ENCODE data around the gene KRT5.

KRT5 gene

DNA sequence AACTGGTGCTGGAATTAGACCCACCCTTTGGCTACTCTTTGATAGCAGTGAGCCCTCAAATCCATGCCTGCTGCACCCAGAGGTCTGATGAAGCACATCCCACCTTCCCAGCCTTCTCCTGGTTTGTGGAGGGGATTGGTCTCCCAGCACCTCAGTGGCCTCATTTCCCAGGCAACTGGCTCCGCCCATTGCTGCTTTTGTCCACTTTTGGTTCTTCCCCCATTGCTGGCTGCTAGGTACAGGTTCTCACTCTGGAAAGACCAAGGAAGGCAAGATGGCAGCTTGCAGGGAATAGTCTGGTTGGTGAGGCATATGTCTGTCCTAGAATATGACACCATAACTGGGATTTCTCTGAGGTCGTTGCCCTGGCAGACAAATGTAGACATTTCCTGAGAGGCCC lies 10.2 kb upstream of the KRT5 start:
- H3K27me3 Mint-ChIP-seq (ENCODE audit: low read depth): peaks cover 10% of the 10 kb centered on the region
- H3K4me3 Mint-ChIP-seq: no peak overlapping the region
- no peaks in the 10 kb centered on the region for H3K4me1 Mint-ChIP-seq
- TF ChIP-seq, protein P1, sequence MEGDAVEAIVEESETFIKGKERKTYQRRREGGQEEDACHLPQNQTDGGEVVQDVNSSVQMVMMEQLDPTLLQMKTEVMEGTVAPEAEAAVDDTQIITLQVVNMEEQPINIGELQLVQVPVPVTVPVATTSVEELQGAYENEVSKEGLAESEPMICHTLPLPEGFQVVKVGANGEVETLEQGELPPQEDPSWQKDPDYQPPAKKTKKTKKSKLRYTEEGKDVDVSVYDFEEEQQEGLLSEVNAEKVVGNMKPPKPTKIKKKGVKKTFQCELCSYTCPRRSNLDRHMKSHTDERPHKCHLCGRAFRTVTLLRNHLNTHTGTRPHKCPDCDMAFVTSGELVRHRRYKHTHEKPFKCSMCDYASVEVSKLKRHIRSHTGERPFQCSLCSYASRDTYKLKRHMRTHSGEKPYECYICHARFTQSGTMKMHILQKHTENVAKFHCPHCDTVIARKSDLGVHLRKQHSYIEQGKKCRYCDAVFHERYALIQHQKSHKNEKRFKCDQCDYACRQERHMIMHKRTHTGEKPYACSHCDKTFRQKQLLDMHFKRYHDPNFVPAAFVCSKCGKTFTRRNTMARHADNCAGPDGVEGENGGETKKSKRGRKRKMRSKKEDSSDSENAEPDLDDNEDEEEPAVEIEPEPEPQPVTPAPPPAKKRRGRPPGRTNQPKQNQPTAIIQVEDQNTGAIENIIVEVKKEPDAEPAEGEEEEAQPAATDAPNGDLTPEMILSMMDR (IDR thresholded peaks at IDR 0.05; ENCODE audit: unreplicated experiment in 3 of 3): no peak
- H3K27ac Mint-ChIP-seq: no peak overlapping the region
- H3K36me3 Mint-ChIP-seq (ENCODE audit: low read depth): no peaks in the 10 kb centered on the region
- H3K9me3 Mint-ChIP-seq: no peaks in the 10 kb centered on the region

DNA sequence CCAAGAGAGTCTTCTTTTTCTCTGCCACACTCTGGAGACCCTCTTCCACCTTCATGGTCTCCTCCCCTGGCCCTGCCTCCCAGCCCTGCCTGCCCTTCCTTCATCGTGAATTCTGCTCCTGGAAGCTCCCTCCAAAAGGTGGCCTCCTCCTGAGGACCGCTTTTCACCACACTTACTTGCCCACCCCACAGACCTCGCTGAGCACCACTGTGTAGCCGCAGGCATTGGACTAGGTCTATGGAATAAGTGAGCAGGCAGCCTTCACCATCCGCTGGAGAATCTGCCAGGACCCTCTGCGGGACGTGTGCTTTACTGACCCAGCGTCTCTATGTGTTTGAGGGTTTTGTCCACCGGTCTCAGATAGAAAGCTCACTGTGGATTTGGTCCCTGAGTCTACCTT lies 9.7 kb upstream of the KRT5 start:
- TF ChIP-seq, protein P1 (IDR thresholded peaks at IDR 0.05; ENCODE audit: unreplicated experiment in 3 of 3): no peak
- Mint-ChIP-seq H3K4me3 (no peak overlapping the region), H3K27ac (no peak overlapping the region), H3K9me3 (no peaks in the 10 kb centered on the region), H3K27me3 (ENCODE audit: low read depth) (peaks cover 10% of the 10 kb centered on the region), H3K36me3 (ENCODE audit: low read depth) (no peaks in the 10 kb centered on the region), H3K4me1 (no peaks in the 10 kb centered on the region)

DNA sequence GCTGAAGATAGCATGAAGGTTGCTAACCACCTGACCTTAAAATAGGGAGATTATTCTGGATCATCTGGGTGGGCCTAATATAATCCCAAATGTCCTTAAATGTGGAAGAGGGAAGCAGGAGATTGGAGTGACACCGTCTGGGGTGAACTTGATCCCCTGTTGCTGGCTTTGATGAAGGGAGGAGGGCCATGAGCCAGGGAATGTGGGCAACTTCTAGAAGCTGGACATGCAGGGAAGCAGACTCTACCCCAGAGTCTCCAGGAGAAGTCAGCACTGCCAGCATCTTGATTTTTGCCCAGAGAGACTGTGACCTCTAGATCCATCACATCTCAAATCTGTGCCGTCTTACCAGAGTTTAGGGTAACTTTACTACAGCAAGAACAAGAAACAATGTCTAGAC lies 9.2 kb upstream of the KRT5 start:
- H3K27ac Mint-ChIP-seq: no peak overlapping the region
- TF ChIP-seq, protein P1 (IDR thresholded peaks at IDR 0.05; ENCODE audit: unreplicated experiment in 3 of 3): no peak
- no peaks in the 10 kb centered on the region for H3K9me3 Mint-ChIP-seq
- H3K27me3 Mint-ChIP-seq (ENCODE audit: low read depth): peaks cover 10% of the 10 kb centered on the region
- H3K4me3 Mint-ChIP-seq: no peak overlapping the region
- H3K36me3 Mint-ChIP-seq (ENCODE audit: low read depth): no peaks in the 10 kb centered on the region
- no peaks in the 10 kb centered on the region for H3K4me1 Mint-ChIP-seq

DNA sequence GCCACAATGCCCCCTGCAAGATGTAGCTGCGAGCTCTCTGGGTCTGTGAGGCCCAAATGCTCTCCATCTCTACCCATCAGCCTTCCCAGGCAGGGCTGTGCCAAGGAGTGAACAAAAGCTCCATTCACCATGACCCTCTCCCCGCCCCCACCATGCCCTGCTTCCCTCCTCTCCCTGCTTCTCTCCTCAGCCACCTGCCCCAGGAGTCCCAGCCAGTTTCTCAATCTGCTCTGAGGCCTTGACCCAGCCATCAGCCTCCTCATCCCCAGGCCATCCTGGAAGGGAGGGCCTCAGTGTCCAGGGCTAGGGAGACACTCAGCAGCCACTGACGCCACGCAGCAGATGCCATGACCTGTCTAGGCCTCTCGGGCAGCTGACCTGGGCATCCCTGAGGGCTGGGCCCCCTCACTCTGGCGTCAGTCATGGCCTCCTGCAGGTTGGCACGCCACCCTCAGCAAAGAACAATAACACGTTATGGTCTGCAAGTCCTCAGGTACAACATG lies 8.5 kb upstream of the KRT5 start:
- Mint-ChIP-seq H3K27me3 (ENCODE audit: low read depth) (peaks cover 10% of the 10 kb centered on the region), H3K9me3 (no peaks in the 10 kb centered on the region), H3K4me1 (no peaks in the 10 kb centered on the region), H3K27ac (no peak overlapping the region), H3K4me3 (no peak overlapping the region), H3K36me3 (ENCODE audit: low read depth) (no peaks in the 10 kb centered on the region)
- TF ChIP-seq, protein P1 (IDR thresholded peaks at IDR 0.05; ENCODE audit: unreplicated experiment in 3 of 3): no peak

DNA sequence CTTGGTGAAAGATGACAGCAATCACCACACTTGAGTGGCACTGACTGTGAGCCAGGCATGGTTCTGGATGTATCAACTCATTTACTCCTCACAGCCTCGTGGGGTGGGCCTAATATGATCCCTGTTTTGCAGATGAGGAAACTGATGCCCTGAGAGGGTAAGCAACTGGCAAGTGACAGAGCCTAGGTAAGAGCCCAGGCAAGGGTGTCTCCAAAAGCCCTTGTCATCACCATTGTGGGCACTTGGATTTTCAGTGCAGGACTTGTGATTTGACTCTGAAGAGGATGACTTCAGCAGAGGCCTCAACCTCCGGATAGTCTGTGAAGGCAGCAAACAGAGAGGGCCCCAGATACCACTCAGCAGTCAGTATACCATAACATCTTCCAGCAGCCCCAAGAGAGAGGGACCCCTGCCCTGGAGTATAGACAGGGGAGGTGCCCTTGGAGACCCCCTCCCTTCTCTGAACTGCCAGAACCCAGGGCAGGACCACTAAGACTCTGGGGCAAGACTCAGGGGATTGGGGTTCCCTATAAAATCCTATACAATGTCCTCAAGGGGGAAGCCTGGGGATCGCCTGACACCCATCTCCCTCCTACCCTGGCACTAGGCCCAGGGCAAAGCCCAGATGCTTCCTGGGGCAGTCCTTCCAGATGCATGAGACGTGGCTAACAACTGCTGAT lies 7.1 kb upstream of the KRT5 start:
- Mint-ChIP-seq H3K36me3 (ENCODE audit: low read depth) (no peaks in the 10 kb centered on the region), H3K4me3 (no peak overlapping the region), H3K27me3 (ENCODE audit: low read depth) (peaks cover 10% of the 10 kb centered on the region), H3K27ac (no peak overlapping the region), H3K4me1 (no peaks in the 10 kb centered on the region), H3K9me3 (no peaks in the 10 kb centered on the region)
- TF ChIP-seq, protein P1 (IDR thresholded peaks at IDR 0.05; ENCODE audit: unreplicated experiment in 3 of 3): no peak

DNA sequence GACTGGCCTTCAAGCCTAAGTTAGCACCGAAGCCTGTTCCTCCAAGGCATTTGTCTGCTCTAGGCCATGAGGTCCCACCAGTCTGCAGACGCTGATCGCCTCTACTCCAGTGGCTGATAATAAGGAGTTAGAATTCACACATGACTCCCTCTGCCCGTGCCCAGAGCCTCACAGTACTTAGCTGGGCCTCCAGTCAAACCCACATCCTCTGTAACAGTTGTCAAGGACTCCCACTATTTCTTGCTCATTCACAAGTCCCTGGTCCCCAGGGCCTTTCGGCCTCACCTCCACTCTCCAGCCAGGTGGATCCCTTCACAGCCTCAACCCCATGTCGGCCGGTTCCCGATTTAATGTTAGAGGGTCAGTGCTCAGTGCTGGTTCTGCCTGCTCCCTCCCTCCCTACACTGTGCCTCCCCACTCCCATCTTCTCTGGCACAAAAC lies 6.3 kb upstream of the KRT5 start:
- H3K4me1 Mint-ChIP-seq: no peaks in the 10 kb centered on the region
- peaks cover 9% of the 10 kb centered on the region for H3K27me3 Mint-ChIP-seq (ENCODE audit: low read depth)
- no peak overlapping the region for H3K27ac Mint-ChIP-seq
- no peak overlapping the region for H3K4me3 Mint-ChIP-seq
- no peaks in the 10 kb centered on the region for H3K9me3 Mint-ChIP-seq
- H3K36me3 Mint-ChIP-seq (ENCODE audit: low read depth): no peaks in the 10 kb centered on the region
- TF ChIP-seq, protein P1 (IDR thresholded peaks at IDR 0.05; ENCODE audit: unreplicated experiment in 3 of 3): no peak

Measured in nephron (organoid).